ENCODE measurements around the gene ACACB.

ACACB gene

GRCh38 chr12:109281452-109281851 is 165.1 kb downstream of the ACACB start:
- no peak for DNase-seq

- DNase-seq, result no peak
Observed at GRCh38 chr12:109284392-109284791, 168.0 kb downstream of the ACACB start.

GRCh38 chr12:109286252-109286651 is 169.9 kb downstream of the ACACB start:
- DNase-seq, result no peak

- no peak for DNase-seq
Observed at GRCh38 chr12:109286652-109287051, 170.3 kb downstream of the ACACB start.

- no peak for DNase-seq
Observed at GRCh38 chr12:109287181-109287580, 170.8 kb downstream of the ACACB start.

- no peak for DNase-seq
Observed at GRCh38 chr12:109287811-109288469, 171.6 kb downstream of the ACACB start.

GRCh38 chr12:109288571-109288970 is 172.2 kb downstream of the ACACB start:
- DNase-seq, result no peak

GRCh38 chr12:109289004-109289403 is 172.6 kb downstream of the ACACB start:
- no peak for DNase-seq

GRCh38 chr12:109289551-109289950 is 173.2 kb downstream of the ACACB start:
- no peak for DNase-seq

GRCh38 chr12:109290061-109290460 is 173.7 kb downstream of the ACACB start:
- DNase-seq, result no peak

GRCh38 chr12:109291117-109291516 is 174.7 kb downstream of the ACACB start:
- DNase-seq, result no peak

- DNase-seq, result no peak
Observed at GRCh38 chr12:109291521-109292341, 175.3 kb downstream of the ACACB start.

- DNase-seq, result no peak
Observed at GRCh38 chr12:109292342-109292711, 175.9 kb downstream of the ACACB start.

- no peak for DNase-seq
Observed at GRCh38 chr12:109293106-109293505, 176.7 kb downstream of the ACACB start.

- DNase-seq, result no peak
Observed at GRCh38 chr12:109294286-109294796, 178.0 kb downstream of the ACACB start.

GRCh38 chr12:109295764-109296425 is 179.5 kb downstream of the ACACB start:
- no peak for DNase-seq

- DNase-seq, result no peak
Observed at GRCh38 chr12:109296431-109296830, 180.0 kb downstream of the ACACB start.

- no peak for DNase-seq
Observed at GRCh38 chr12:109299849-109300248, 183.5 kb downstream of the ACACB start.

GRCh38 chr12:109301643-109302168 is 185.3 kb downstream of the ACACB start:
- no peak for DNase-seq

- no peak for DNase-seq
Observed at GRCh38 chr12:109302358-109302757, 186.0 kb downstream of the ACACB start.

- DNase-seq, result no peak
Observed at GRCh38 chr12:109302770-109303169, 186.4 kb downstream of the ACACB start.

- no peak for DNase-seq
Observed at GRCh38 chr12:109304485-109304884, 188.1 kb downstream of the ACACB start.

- no peak for DNase-seq
Observed at GRCh38 chr12:109305547-109305946, 189.2 kb downstream of the ACACB start.
